ENCODE results near the gene DDX6.
"Not testable (repeated sequence)": the region's sequence is repeated elsewhere in the genome, so short reads cannot be mapped to it uniquely, and the experiment has no call there.

- TF ChIP-seq ZNF274 (IDR thresholded peaks at IDR 0.05; ENCODE audit: low read length); ZNF274 (tag by site-specific recombination; IDR thresholded peaks at IDR 0.05; ENCODE audit: borderline replicate concordance); GLI2 (tag by site-specific recombination; IDR thresholded peaks at IDR 0.05; ENCODE audit: borderline replicate concordance, low read depth); CTCF (tag by site-specific recombination; IDR thresholded peaks at IDR 0.05); ZNF792 (tag by site-specific recombination; IDR thresholded peaks at IDR 0.05); ZNF423 (tag by site-specific recombination; IDR thresholded peaks at IDR 0.05); ZNF157 (tag by site-specific recombination; IDR thresholded peaks at IDR 0.05); ELK4 (IDR thresholded peaks at IDR 0.05; ENCODE audit: borderline replicate concordance, low read depth, low read length); ZNF175 (tag by site-specific recombination; IDR thresholded peaks at IDR 0.05): not testable (repeated sequence)
These were observed 69.4 kb downstream of the DDX6 start for GRCh38 chr11:118721478-118722015.

Data from HEK293 (cell line).